ENCODE data around the gene GOLGA1. TPM values are rescaled to one million over a fixed set of nuclear protein-coding genes. Genes with fewer than 3 reads are reported as not detected.

GOLGA1 gene
- total RNA-seq, 1 donor, result 9.9 TPM

- peak; percentile 94 for DNase-seq (ENCODE audit: low read depth)
- peak within 1 kb of the TSS; percentile 85 for H3K4me3 ChIP-seq (ENCODE audit: low read depth, low read length)
- peak; percentile 20 for TF ChIP-seq CTCF (IDR thresholded peaks at IDR 0.05; ENCODE audit: insufficient read depth, low read depth, low read length)
Measured at GRCh38 chr9:124861342-124862229, 79.3 kb downstream of the GOLGA1 start, which contains the start of the genes ARPC5L and RPL35. ARPC5L (plus strand) TSS chr9:124862130; CDS start chr9:124869291, 7,161 bp downstream. RPL35 (minus strand) TSS chr9:124861957; CDS start chr9:124861912, 45 bp downstream.

GRCh38 chr9:124860582-124861341 is 80.1 kb downstream of the GOLGA1 start:
- no peak for TF ChIP-seq CTCF (IDR thresholded peaks at IDR 0.05; ENCODE audit: insufficient read depth, low read depth, low read length)
- no peak for DNase-seq (ENCODE audit: low read depth)
- H3K4me3 ChIP-seq (ENCODE audit: low read depth, low read length), result peak overlapping the region; percentile 85

GRCh38 chr9:124859803-124860581 is 80.9 kb downstream of the GOLGA1 start:
- DNase-seq (ENCODE audit: low read depth), result no peak
- TF ChIP-seq CTCF (IDR thresholded peaks at IDR 0.05; ENCODE audit: insufficient read depth, low read depth, low read length), result no peak
- H3K4me3 ChIP-seq (ENCODE audit: low read depth, low read length), result peak overlapping the region; percentile 85

- H3K4me3 ChIP-seq (ENCODE audit: low read depth, low read length), result no peak overlapping the region
- no peak for TF ChIP-seq CTCF (IDR thresholded peaks at IDR 0.05; ENCODE audit: insufficient read depth, low read depth, low read length)
- DNase-seq (ENCODE audit: low read depth), result no peak
Measured at GRCh38 chr9:124858330-124859046, 82.4 kb downstream of the GOLGA1 start.

GRCh38 chr9:124857533-124858162 is 83.2 kb downstream of the GOLGA1 start:
- H3K4me3 ChIP-seq (ENCODE audit: low read depth, low read length), result no peak overlapping the region
- TF ChIP-seq CTCF (IDR thresholded peaks at IDR 0.05; ENCODE audit: insufficient read depth, low read depth, low read length), result no peak
- DNase-seq (ENCODE audit: low read depth), result no peak
